MCF 10A (cell line): ENCODE measurements around the gene GABRD. TPM values are rescaled to one million over a fixed set of nuclear protein-coding genes. Genes with fewer than 3 reads are reported as not detected.

ENCODE experiments used
- BruUV-seq: library from RNA; stranded (reverse); fragments of 400-500 nt; replicated peaks from 2 replicates; lab custom pipeline; 2021; lab: Mats Ljungman, UMichigan
- CTCF ChIA-PET: fragments of 300-600 bp; sonication (Branson Sonifier 250); formaldehyde crosslinking; extraction: SDS; loops from one replicate; lab custom pipeline; 2021; ENCODE audit warnings: antibody characterized with exemption, inconsistent platforms; lab: Yijun Ruan, JAX
- POLR2A ChIA-PET: fragments of 300-600, 350-650 bp; sonication (Branson Sonifier 250); formaldehyde crosslinking; extraction: SDS; loops from one replicate; lab custom pipeline; 2020; ENCODE audit warnings: antibody characterized with exemption, inconsistent platforms; lab: Yijun Ruan, JAX
- DNase-seq: peaks from one replicate; pipeline ENCODE4 v3.0.0-alpha.2; 2018; ENCODE audit not compliant: unreplicated experiment
- H3K27ac Mint-ChIP-seq: one replicate; pipeline ENCODE4 v1.8.0; 2022; ENCODE audit warnings: mild to moderate bottlenecking, low read depth, mixed read lengths; ENCODE audit not compliant: unreplicated experiment
- H3K27me3 Mint-ChIP-seq: one replicate; pipeline ENCODE4 v1.8.0; 2022; ENCODE audit warnings: mixed read lengths; ENCODE audit not compliant: insufficient read depth, unreplicated experiment
- H3K36me3 Mint-ChIP-seq: one replicate; pipeline ENCODE4 v1.8.0; 2022; ENCODE audit warnings: mild to moderate bottlenecking, moderate library complexity, mixed read lengths; ENCODE audit not compliant: insufficient read depth, unreplicated experiment
- H3K4me1 Mint-ChIP-seq: one replicate; pipeline ENCODE4 v1.8.0; 2022; ENCODE audit warnings: mixed read lengths; ENCODE audit not compliant: insufficient read depth, unreplicated experiment
- H3K4me3 Mint-ChIP-seq: one replicate; pipeline ENCODE4 v1.8.0; 2022; ENCODE audit warnings: mild to moderate bottlenecking, moderate library complexity, mixed read lengths; ENCODE audit not compliant: unreplicated experiment
- H3K9me3 Mint-ChIP-seq: one replicate; pipeline ENCODE4 v1.8.0; 2022; ENCODE audit warnings: mixed read lengths; ENCODE audit not compliant: unreplicated experiment
- intact Hi-C: fragments of 100-400 bp; cut with micrococcal nuclease; formaldehyde crosslinking; loops from 2 replicates; pipeline ENCODE4 v1.14.1; 2022
- total RNA-seq: library from RNA; stranded (reverse); gene quantifications from 2 replicates; pipeline ENCODE4 v1.2.3, GENCODE V29; 2022
- TF ChIP-seq, protein P1 (sequence below): fragments of 200-600 bp; IDR thresholded peaks from one replicate; pipeline ENCODE4 v1.8.0; 2022; ENCODE audit warnings: antibody characterized with exemption, mild to moderate bottlenecking; ENCODE audit not compliant: unreplicated experiment

GABRD gene
- total RNA-seq, 1 experiment from 2014 or later = not detected

DNA sequence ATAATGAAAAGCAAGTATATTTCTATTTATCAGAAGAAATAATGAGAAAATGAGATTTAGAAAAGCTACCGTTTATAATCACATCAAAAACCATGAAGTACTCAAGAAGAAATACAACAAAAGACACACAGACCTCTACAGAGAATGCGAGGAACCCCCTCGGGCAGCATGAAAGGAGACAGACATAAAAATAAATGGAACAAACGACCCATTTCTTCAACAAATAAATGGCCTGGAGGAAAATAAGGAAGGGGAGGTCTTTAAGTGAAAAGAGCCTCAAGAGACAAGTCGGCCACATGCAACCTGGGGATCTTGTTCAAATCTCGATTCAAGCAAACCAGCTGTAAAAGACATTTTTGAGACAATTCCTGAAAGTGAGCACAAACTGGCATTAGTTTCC lies 21.6 kb upstream of the GABRD start:
- CTCF ChIA-PET = interaction anchor here (1.2 kb wide), 1 partner anchor 37 kb away, joined by 3 read pairs; no protein-coding TSS in a partner anchor
- peaks cover 5% of the 10 kb centered on the region for H3K4me1 Mint-ChIP-seq
- no peak for DNase-seq
- no peak overlapping the region for H3K4me3 Mint-ChIP-seq
- BruUV-seq = no TSS peak
- no peak overlapping the region for H3K27ac Mint-ChIP-seq
- no peaks in the 10 kb centered on the region for H3K27me3 Mint-ChIP-seq
- TF ChIP-seq, protein P1, sequence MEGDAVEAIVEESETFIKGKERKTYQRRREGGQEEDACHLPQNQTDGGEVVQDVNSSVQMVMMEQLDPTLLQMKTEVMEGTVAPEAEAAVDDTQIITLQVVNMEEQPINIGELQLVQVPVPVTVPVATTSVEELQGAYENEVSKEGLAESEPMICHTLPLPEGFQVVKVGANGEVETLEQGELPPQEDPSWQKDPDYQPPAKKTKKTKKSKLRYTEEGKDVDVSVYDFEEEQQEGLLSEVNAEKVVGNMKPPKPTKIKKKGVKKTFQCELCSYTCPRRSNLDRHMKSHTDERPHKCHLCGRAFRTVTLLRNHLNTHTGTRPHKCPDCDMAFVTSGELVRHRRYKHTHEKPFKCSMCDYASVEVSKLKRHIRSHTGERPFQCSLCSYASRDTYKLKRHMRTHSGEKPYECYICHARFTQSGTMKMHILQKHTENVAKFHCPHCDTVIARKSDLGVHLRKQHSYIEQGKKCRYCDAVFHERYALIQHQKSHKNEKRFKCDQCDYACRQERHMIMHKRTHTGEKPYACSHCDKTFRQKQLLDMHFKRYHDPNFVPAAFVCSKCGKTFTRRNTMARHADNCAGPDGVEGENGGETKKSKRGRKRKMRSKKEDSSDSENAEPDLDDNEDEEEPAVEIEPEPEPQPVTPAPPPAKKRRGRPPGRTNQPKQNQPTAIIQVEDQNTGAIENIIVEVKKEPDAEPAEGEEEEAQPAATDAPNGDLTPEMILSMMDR = no peak
- peaks cover 6% of the 10 kb centered on the region for H3K36me3 Mint-ChIP-seq
- intact Hi-C loops = no loop called here
- POLR2A ChIA-PET = no interaction called here
- no peaks in the 10 kb centered on the region for H3K9me3 Mint-ChIP-seq

DNA sequence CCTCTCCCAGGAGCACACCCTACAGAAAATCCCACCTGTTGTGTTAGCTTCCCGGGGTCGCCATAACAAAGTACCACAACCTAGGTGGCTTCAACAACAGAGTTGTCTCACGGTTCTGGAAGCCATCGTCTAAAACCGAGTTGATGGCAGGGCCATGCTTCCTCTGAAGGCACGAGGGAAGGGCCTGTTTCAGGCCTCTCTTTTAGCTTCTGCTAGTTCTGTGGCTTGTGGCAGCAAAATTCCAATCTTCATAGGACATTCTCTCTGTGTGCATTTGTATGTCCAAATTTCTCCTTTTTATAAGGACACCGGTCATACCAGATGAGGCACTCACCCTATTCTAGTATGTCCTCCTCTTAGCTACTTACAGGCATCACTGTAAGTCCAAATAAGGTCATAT lies 18.7 kb upstream of the GABRD start:
- Mint-ChIP-seq H3K27ac (no peak overlapping the region), H3K4me3 (no peak overlapping the region)
- POLR2A ChIA-PET = interaction anchor here (1.2 kb wide), 1 partner anchor 9 kb away, joined by 3 read pairs; no protein-coding TSS in a partner anchor

GRCh38 chr1:2000850-2001249 lies 18.3 kb upstream of the GABRD start:
- DNase-seq = no peak
- CTCF ChIA-PET = interaction anchor here (0.6 kb wide), 1 partner anchor 89 kb away, joined by 3 read pairs; no protein-coding TSS in a partner anchor
- no peak overlapping the region for H3K27ac Mint-ChIP-seq
- POLR2A ChIA-PET = interaction anchor here (1.2 kb wide), 1 partner anchor 10 kb away, joined by 3 read pairs; no protein-coding TSS in a partner anchor
- no TSS peak for BruUV-seq
- H3K4me3 Mint-ChIP-seq = no peak overlapping the region
- H3K36me3 Mint-ChIP-seq = peaks cover 6% of the 10 kb centered on the region
- intact Hi-C loops = no loop called here
- H3K9me3 Mint-ChIP-seq = no peaks in the 10 kb centered on the region
- H3K27me3 Mint-ChIP-seq = no peaks in the 10 kb centered on the region
- TF ChIP-seq, protein P1 = no peak
- peaks cover 5% of the 10 kb centered on the region for H3K4me1 Mint-ChIP-seq

More for the DNA sequence above, 18.7 kb upstream of the GABRD start:
- intact Hi-C loops = no loop called here
- TF ChIP-seq, protein P1 = no peak
- no peaks in the 10 kb centered on the region for H3K9me3 Mint-ChIP-seq
- CTCF ChIA-PET = no interaction called here
- BruUV-seq = no TSS peak
- DNase-seq = no peak
- H3K27me3 Mint-ChIP-seq = no peaks in the 10 kb centered on the region
- peaks cover 5% of the 10 kb centered on the region for H3K4me1 Mint-ChIP-seq
- peaks cover 6% of the 10 kb centered on the region for H3K36me3 Mint-ChIP-seq

DNA sequence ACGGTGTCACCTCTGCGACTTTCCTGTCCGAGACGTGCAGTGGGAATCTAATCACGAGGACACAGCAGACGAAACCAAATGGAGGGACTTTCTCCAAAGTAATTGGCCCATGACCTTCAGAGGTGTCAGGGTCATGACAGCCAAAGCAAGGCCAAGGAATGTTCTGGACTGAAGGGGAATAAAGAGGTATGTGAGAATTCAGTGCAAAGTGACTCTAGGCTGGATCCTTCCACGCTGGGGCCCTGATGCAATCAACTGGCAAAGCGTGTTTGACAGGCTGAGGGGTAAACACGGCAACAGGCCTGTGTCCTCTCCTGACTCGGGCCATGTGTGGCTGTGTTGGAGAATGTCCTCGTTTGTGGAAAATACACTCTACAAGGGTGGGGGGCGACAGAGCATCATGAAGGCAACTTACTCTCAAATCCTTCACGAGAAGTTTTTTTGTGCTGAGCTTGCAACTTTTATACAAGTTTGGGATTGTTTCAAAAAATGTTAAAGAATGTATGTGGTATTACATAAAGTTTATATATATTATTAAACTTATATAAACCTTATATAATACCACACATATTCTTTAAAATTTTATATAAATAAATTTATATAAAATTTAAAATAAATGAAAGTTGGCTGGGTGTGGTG lies 17.3 kb upstream of the GABRD start:
- H3K27me3 Mint-ChIP-seq = no peaks in the 10 kb centered on the region
- CTCF ChIA-PET = interaction anchor here (0.6 to 0.7 kb wide), 2 partner anchors 32 to 172 kb away, joined by 3 to 4 read pairs; no protein-coding TSS in a partner anchor
- TF ChIP-seq, protein P1 = no peak
- no peak for DNase-seq
- H3K36me3 Mint-ChIP-seq = peaks cover 6% of the 10 kb centered on the region
- H3K4me1 Mint-ChIP-seq = no peaks in the 10 kb centered on the region
- H3K9me3 Mint-ChIP-seq = no peaks in the 10 kb centered on the region
- POLR2A ChIA-PET = no interaction called here
- BruUV-seq = no TSS peak
- H3K4me3 Mint-ChIP-seq = no peak overlapping the region
- no peak overlapping the region for H3K27ac Mint-ChIP-seq
- intact Hi-C loops = no loop called here
